MCF 10A (cell line): ENCODE data around the gene ULK4. TPM values are rescaled to one million over a fixed set of nuclear protein-coding genes. Genes with fewer than 3 reads are reported as not detected.
"Not testable (repeated sequence)": the region's sequence is repeated elsewhere in the genome, so short reads cannot be mapped to it uniquely, and the experiment has no call there.

Experiments used
- BruUV-seq: library from RNA; stranded (reverse); fragments of 400-500 nt; replicated peaks from 2 replicates; lab custom pipeline; 2021; lab: Mats Ljungman, UMichigan
- CTCF ChIA-PET: fragments of 300-600 bp; sonication (Branson Sonifier 250); formaldehyde crosslinking; extraction: SDS; loops from one replicate; lab custom pipeline; 2021; ENCODE audit warnings: antibody characterized with exemption, inconsistent platforms; lab: Yijun Ruan, JAX
- POLR2A ChIA-PET: fragments of 300-600, 350-650 bp; sonication (Branson Sonifier 250); formaldehyde crosslinking; extraction: SDS; loops from one replicate; lab custom pipeline; 2020; ENCODE audit warnings: antibody characterized with exemption, inconsistent platforms; lab: Yijun Ruan, JAX
- DNase-seq: peaks from one replicate; pipeline ENCODE4 v3.0.0-alpha.2; 2018; ENCODE audit not compliant: unreplicated experiment
- H3K27ac Mint-ChIP-seq: one replicate; pipeline ENCODE4 v1.8.0; 2022; ENCODE audit warnings: mild to moderate bottlenecking, low read depth, mixed read lengths; ENCODE audit not compliant: unreplicated experiment
- H3K27me3 Mint-ChIP-seq: one replicate; pipeline ENCODE4 v1.8.0; 2022; ENCODE audit warnings: mixed read lengths; ENCODE audit not compliant: insufficient read depth, unreplicated experiment
- H3K36me3 Mint-ChIP-seq: one replicate; pipeline ENCODE4 v1.8.0; 2022; ENCODE audit warnings: mild to moderate bottlenecking, moderate library complexity, mixed read lengths; ENCODE audit not compliant: insufficient read depth, unreplicated experiment
- H3K4me1 Mint-ChIP-seq: one replicate; pipeline ENCODE4 v1.8.0; 2022; ENCODE audit warnings: mixed read lengths; ENCODE audit not compliant: insufficient read depth, unreplicated experiment
- H3K4me3 Mint-ChIP-seq: one replicate; pipeline ENCODE4 v1.8.0; 2022; ENCODE audit warnings: mild to moderate bottlenecking, moderate library complexity, mixed read lengths; ENCODE audit not compliant: unreplicated experiment
- H3K9me3 Mint-ChIP-seq: one replicate; pipeline ENCODE4 v1.8.0; 2022; ENCODE audit warnings: mixed read lengths; ENCODE audit not compliant: unreplicated experiment
- intact Hi-C: fragments of 100-400 bp; cut with micrococcal nuclease; formaldehyde crosslinking; loops from 2 replicates; pipeline ENCODE4 v1.14.1; 2022
- total RNA-seq: library from RNA; stranded (reverse); gene quantifications from 2 replicates; pipeline ENCODE4 v1.2.3, GENCODE V29; 2022
- TF ChIP-seq, protein P1 (sequence below): fragments of 200-600 bp; IDR thresholded peaks from one replicate; pipeline ENCODE4 v1.8.0; 2022; ENCODE audit warnings: antibody characterized with exemption, mild to moderate bottlenecking; ENCODE audit not compliant: unreplicated experiment

ULK4 gene
- total RNA-seq, 1 experiment from 2014 or later = 7.8 TPM

GRCh38 chr3:41290306-41290705 lies 671.6 kb downstream of the ULK4 start:
- intact Hi-C loops = no loop called here
- H3K36me3 Mint-ChIP-seq = peaks cover 12% of the 10 kb centered on the region
- TF ChIP-seq, protein P1, sequence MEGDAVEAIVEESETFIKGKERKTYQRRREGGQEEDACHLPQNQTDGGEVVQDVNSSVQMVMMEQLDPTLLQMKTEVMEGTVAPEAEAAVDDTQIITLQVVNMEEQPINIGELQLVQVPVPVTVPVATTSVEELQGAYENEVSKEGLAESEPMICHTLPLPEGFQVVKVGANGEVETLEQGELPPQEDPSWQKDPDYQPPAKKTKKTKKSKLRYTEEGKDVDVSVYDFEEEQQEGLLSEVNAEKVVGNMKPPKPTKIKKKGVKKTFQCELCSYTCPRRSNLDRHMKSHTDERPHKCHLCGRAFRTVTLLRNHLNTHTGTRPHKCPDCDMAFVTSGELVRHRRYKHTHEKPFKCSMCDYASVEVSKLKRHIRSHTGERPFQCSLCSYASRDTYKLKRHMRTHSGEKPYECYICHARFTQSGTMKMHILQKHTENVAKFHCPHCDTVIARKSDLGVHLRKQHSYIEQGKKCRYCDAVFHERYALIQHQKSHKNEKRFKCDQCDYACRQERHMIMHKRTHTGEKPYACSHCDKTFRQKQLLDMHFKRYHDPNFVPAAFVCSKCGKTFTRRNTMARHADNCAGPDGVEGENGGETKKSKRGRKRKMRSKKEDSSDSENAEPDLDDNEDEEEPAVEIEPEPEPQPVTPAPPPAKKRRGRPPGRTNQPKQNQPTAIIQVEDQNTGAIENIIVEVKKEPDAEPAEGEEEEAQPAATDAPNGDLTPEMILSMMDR = no peak
- ChIA-PET CTCF (no interaction called here), POLR2A (no interaction called here)
- no peaks in the 10 kb centered on the region for H3K4me1 Mint-ChIP-seq
- no TSS peak for BruUV-seq
- H3K9me3 Mint-ChIP-seq = no peaks in the 10 kb centered on the region
- H3K27me3 Mint-ChIP-seq = no peaks in the 10 kb centered on the region
- no peak for DNase-seq
- H3K27ac Mint-ChIP-seq = no peak overlapping the region
- H3K4me3 Mint-ChIP-seq = no peak overlapping the region

GRCh38 chr3:41288785-41289184 lies 673.1 kb downstream of the ULK4 start:
- Mint-ChIP-seq H3K27ac (no peak overlapping the region), H3K36me3 (peaks cover 13% of the 10 kb centered on the region), H3K27me3 (no peaks in the 10 kb centered on the region), H3K9me3 (no peaks in the 10 kb centered on the region), H3K4me1 (no peaks in the 10 kb centered on the region), H3K4me3 (no peak overlapping the region)
- no peak for DNase-seq
- CTCF ChIA-PET = no interaction called here
- intact Hi-C loops = no loop called here
- no TSS peak for BruUV-seq
- POLR2A ChIA-PET = no interaction called here
- TF ChIP-seq, protein P1 = no peak

DNA sequence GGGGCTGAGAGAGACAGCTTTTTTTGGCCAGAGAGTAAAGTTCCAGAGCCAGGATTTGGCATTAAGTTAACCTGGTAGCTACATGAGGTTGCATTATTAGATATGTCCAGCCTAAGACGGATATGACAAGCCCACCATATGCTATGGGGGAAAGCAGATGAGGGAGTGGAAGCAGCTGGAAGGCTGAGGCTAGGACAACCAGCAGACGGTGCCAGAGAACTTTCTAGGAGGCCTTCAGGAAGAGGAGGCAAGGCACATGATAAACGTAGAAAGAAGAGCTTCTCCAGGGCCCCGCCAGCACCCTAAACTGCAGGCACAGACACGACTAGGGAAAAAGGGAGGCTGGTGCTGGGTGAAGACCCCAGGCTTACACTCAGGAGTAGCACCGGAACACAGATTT lies 675.6 kb downstream of the ULK4 start:
- POLR2A ChIA-PET = no interaction called here
- no peak overlapping the region for H3K4me3 Mint-ChIP-seq
- BruUV-seq = no TSS peak
- intact Hi-C loops = no loop called here
- no peak overlapping the region for H3K27ac Mint-ChIP-seq
- CTCF ChIA-PET = no interaction called here
- no peak for DNase-seq
- H3K4me1 Mint-ChIP-seq = no peaks in the 10 kb centered on the region
- peaks cover 7% of the 10 kb centered on the region for H3K36me3 Mint-ChIP-seq
- H3K9me3 Mint-ChIP-seq = no peaks in the 10 kb centered on the region
- H3K27me3 Mint-ChIP-seq = no peaks in the 10 kb centered on the region
- TF ChIP-seq, protein P1 = no peak

GRCh38 chr3:41284934-41285333 lies 677.0 kb downstream of the ULK4 start:
- BruUV-seq, H3K4me1 Mint-ChIP-seq, CTCF ChIA-PET, DNase-seq, POLR2A ChIA-PET, H3K27ac Mint-ChIP-seq, H3K4me3 Mint-ChIP-seq, H3K36me3 Mint-ChIP-seq, intact Hi-C loops, H3K9me3 Mint-ChIP-seq, H3K27me3 Mint-ChIP-seq: not testable (repeated sequence)
